Fibroblast of the aortic adventitia (primary cell): ENCODE measurements around the gene TMED8. TPM values are rescaled to one million over a fixed set of nuclear protein-coding genes. Genes with fewer than 3 reads are reported as not detected.

Experiments
- DNase-seq: peaks from one replicate; pipeline ENCODE4 v3.0.0-alpha.2; 2010; ENCODE audit warnings: low read depth
- H3K4me3 ChIP-seq: 2 replicates; pipeline ENCODE4 v1.5.1; 2011; ENCODE audit warnings: low read depth, mild to moderate bottlenecking, control low read depth, low read length, moderate library complexity
- total RNA-seq: library from RNA; depleted of rRNA; stranded (reverse); fragments of >200 nt; gene quantifications from 2 replicates; pipeline ENCODE4 v1.2.3, GENCODE V29; 2012; ENCODE audit warnings: low replicate concordance
- TF ChIP-seq, protein P1 (sequence below): IDR thresholded peaks from 2 replicates; pipeline ENCODE4 v1.5.1; 2011; ENCODE audit warnings: mild to moderate bottlenecking, low read length, control low read depth, inconsistent platforms; ENCODE audit not compliant: insufficient read depth

The TMED8 gene
- total RNA-seq, 1 donor: 14.5 TPM

DNA sequence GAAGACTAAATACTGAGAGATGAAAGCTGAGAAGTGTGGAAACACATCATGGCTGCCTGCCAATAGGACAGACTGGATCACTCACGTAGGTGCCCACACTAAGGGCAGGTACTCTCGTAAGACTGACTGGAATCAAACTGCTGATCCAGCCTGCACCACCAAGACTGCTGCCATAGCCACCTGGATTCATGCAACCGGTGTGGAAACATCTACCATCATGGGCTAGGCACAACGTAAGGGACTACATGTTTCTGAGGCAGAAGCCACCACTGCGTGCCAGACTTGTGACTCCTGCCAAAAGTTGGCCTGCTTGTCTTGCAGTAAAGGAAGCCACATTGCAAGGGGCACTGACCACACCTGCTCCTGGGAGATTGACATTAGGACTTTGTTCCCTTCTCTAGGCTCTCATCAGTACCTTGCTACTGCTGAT, 60.0 kb downstream of the TMED8 start:
- DNase-seq: no peak
- H3K4me3 ChIP-seq: no peak overlapping the region
- TF ChIP-seq, protein P1, sequence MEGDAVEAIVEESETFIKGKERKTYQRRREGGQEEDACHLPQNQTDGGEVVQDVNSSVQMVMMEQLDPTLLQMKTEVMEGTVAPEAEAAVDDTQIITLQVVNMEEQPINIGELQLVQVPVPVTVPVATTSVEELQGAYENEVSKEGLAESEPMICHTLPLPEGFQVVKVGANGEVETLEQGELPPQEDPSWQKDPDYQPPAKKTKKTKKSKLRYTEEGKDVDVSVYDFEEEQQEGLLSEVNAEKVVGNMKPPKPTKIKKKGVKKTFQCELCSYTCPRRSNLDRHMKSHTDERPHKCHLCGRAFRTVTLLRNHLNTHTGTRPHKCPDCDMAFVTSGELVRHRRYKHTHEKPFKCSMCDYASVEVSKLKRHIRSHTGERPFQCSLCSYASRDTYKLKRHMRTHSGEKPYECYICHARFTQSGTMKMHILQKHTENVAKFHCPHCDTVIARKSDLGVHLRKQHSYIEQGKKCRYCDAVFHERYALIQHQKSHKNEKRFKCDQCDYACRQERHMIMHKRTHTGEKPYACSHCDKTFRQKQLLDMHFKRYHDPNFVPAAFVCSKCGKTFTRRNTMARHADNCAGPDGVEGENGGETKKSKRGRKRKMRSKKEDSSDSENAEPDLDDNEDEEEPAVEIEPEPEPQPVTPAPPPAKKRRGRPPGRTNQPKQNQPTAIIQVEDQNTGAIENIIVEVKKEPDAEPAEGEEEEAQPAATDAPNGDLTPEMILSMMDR: no peak

DNA sequence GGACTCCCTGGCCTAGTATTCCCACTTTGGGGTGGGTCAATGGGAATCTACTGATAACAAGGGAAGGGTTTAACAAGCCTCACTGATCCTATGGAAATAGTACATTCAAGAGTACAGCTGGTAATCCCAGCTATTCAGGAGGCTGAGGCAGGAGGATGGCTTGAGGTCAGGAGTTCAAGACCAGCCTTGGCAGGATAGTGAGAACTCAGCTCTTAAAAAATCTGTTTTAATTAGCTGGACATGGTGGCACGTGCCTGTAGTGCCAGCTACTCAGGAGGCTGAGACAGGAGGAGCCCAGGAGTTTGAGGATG, 60.7 kb downstream of the TMED8 start:
- no peak for DNase-seq
- no peak overlapping the region for H3K4me3 ChIP-seq
- TF ChIP-seq, protein P1: no peak

DNA sequence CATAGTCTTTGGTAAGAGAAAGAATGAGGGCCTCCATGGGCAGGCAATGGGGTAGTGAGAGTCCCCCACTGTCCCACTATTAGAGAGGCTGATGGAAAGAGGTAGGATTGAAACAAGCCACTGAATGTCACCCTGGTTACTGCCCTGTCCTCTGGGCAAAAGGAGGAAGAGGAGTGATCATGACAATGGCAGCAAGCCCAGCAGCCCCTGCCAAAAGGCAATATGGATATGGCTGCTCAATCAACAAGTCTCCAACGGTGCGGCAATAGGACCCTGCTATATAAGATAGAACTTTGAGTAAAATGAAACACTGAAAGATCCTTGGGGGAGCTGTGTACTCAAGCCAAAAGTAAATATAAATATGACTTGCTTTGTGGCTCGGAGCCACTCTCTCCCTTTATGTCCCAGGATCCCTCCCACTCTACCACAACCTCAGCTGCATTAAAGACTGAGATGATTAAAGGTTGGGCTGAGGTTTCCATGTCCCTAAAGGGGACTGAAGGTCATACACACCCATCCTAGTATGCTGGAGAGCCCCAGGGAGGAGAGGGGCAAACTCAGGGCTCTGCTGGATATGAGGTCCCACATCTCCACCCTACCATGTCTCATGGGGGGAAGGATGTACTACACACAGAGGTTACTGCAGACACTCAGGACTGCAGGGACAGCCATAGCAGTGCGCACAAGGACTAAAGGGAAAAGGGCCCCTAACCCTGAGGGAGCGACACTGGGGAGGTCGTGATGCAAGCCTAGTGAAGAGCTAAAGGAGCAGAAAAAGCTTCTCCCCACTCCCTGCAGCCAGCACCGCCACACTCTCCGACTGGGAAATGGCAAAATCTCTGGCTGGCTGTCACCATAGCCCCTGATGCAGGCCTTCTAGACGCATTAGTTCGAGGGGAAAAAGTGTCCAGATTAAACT, 62.1 kb downstream of the TMED8 start:
- no peak for DNase-seq
- TF ChIP-seq, protein P1: no peak
- no peak overlapping the region for H3K4me3 ChIP-seq

DNA sequence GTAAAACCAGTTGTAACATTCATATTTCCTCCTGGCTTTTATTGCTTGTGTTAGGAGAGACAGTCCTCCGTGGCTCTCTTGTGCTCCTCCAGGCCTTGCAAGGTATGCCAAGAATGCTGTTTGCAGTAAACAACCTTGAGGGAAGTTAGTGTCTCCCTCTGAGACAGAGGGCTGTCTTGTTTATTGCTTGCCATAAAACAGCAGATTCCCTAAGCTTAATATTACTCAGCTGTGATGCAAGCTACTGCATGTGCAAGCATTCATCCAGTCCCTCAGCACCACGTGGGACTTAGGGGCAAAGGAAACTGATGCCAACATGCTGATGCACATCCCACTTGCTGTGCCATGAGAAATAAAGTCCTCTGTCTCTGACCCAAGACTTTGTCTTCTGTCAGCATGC, 62.9 kb downstream of the TMED8 start:
- H3K4me3 ChIP-seq: no peak overlapping the region
- peak; percentile 63 for DNase-seq
- TF ChIP-seq, protein P1: no peak

DNA sequence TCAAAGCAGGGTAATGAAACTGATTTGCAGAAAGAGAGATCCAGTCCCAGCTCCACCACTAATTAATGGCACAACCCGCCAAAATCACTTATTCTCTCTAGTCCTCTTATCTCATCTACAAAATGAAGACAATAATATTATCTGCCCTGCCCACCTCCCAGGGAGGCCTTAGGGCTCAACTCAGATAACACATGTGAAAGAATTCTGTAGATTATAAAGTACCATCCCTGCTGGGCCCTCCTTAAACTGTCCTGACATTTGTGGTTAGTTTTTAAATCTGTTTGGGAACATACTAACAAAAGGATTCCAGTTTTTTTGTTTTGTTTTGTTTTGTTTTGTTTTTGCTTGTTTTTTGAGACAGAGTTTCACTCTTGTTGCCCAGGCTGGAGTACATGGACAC, 63.5 kb downstream of the TMED8 start:
- no peak overlapping the region for H3K4me3 ChIP-seq
- DNase-seq: no peak
- TF ChIP-seq, protein P1: no peak

DNA sequence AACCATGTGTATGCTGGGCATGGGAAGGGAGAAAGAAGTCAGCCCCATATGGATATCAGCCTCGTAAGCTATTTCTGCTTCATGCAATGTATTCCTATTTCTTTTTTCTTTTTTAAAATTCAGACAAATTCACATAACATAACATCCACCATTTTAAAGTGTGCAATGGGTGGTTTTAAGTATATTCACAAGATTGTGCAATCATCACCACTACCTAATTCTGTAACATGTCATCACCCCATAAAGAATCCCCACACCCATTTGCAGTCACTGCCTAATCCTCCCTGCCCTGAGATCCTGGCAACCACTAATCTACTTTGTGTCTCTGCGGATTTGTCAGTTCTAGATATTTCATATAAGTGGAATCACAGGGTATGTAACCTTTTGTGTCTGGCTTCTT, 65.7 kb downstream of the TMED8 start:
- no peak overlapping the region for H3K4me3 ChIP-seq
- TF ChIP-seq, protein P1: no peak
- peak; percentile 48 for DNase-seq
